H1 (cell line): ENCODE results near the gene ARHGAP4.

Experiments used
- JUN ChIP-seq: IDR thresholded peaks from 2 replicates; pipeline ENCODE4 v1.6.1; 2011; ENCODE audit warnings: low read depth, mild to moderate bottlenecking, improper control_type of control experiment, low read length
- RXRA ChIP-seq: IDR thresholded peaks from 2 replicates; pipeline ENCODE4 v1.6.1; 2011; ENCODE audit warnings: low read depth, mild to moderate bottlenecking, low read length, moderate library complexity; ENCODE audit not compliant: insufficient read depth
- TF ChIP-seq, protein P1 (sequence below), 3 experiments: IDR thresholded peaks; 1 replicate in 2 of 3; 2 replicates in 1 of 3; pipeline versions ENCODE4 v1.5.1 to v1.6.1; 2011; ENCODE audit warnings: low read length in 3 of 3, mild to moderate bottlenecking in 3 of 3, inconsistent platforms in 2 of 3, low read depth in 1 of 3, moderate library complexity in 1 of 3; ENCODE audit not compliant: insufficient read depth in 1 of 3; ENCODE audit errors: control extremely low read depth in 1 of 3

DNA sequence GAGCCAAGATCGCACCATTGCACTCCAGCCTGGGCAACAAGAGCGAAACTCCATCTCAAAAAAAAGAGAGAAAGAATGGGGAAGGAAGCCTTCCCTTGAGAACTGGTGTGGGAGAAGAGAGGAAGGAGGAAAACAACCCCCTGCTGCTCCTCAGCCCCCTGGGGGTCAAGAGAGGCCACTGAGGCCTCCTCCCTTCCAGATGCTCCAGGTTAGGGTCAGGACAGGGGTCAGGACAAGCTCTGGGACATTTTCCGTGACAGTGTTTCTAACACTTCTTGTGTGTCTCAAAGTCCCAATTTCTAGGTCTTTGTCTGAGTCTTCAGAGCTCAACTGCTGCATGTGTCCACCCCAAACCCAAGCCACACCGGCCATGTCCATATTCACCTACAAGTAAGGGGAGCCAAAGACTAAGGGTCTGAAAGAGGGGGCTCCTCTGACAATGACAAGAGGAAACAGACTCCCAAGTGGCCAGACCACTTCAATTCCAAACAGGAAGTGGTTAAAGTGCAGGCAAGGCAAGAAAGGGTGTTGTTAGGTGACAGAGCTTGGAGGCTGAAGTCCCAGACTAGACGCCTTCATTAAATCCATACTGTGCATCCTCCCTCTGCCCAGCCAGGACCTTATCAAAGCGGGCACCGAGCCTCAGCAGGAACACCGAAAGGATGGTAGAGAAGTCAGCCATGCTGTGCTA lies 48.3 kb downstream of the ARHGAP4 start:
- TF ChIP-seq RXRA (no peak), JUN (no peak)
- TF ChIP-seq, protein P1, sequence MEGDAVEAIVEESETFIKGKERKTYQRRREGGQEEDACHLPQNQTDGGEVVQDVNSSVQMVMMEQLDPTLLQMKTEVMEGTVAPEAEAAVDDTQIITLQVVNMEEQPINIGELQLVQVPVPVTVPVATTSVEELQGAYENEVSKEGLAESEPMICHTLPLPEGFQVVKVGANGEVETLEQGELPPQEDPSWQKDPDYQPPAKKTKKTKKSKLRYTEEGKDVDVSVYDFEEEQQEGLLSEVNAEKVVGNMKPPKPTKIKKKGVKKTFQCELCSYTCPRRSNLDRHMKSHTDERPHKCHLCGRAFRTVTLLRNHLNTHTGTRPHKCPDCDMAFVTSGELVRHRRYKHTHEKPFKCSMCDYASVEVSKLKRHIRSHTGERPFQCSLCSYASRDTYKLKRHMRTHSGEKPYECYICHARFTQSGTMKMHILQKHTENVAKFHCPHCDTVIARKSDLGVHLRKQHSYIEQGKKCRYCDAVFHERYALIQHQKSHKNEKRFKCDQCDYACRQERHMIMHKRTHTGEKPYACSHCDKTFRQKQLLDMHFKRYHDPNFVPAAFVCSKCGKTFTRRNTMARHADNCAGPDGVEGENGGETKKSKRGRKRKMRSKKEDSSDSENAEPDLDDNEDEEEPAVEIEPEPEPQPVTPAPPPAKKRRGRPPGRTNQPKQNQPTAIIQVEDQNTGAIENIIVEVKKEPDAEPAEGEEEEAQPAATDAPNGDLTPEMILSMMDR (IDR thresholded peaks at IDR 0.05; ENCODE audit: control extremely low read depth in 1 of 3, insufficient read depth in 1 of 3, low read depth in 1 of 3, low read length in 3 of 3): no peak
